Measurements from ENCODE around the gene MYO16. TPM values are rescaled to one million over a fixed set of nuclear protein-coding genes. Genes with fewer than 3 reads are reported as not detected.

The MYO16 gene
- total and polyA plus RNA-seq, 2 of the 4 experiments (the other 2 are of a cell fraction) = under 0.01 to 0.03 TPM

DNA sequence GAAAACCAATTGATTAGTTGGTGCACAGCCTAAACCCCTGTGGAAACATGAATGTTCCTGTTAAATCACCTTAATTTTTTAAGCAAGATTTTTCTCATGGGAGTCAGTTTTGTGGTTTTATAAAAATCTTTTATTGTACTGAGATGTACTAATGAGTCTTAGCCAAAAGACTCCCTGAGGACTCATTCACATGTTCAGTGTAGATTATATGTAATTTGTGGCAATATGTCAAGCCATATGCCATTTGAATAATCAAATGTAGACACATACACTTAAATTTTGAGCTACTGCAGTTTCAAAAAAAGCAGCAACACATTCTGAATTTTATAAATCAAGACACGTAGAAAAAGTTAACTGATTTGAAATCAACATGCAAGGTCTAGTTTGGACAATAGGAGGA is 395.2 kb downstream of the MYO16 start:
- dilution Hi-C loops (cut with HindIII; ENCODE audit: low sequenced_read_pairs, unreplicated experiment) = no loop called here
- H3K14ac ChIP-seq (replicated peaks; ENCODE audit: low read depth, low read length) = no peak overlapping the region
- POLR2A ChIA-PET (ENCODE audit: unreplicated experiment) = no interaction called here

More for the DNA sequence above, 395.2 kb downstream of the MYO16 start:
- CTCF ChIA-PET = no interaction called here
- Histone ChIP-seq H2BK120ac (ENCODE audit: low read depth, low read length) (no peak overlapping the region), H3K36me3 (ENCODE audit: control insufficient read depth, insufficient read depth, low read length) (no peaks in the 10 kb centered on the region), H3K4me1 (ENCODE audit: control insufficient read depth, insufficient read depth, low read length) (no peaks in the 10 kb centered on the region), H3K18ac (ENCODE audit: low read depth, low read length) (no peak overlapping the region), H3K27ac (ENCODE audit: insufficient read depth, low read length) (no peak overlapping the region), H3K4me2 (ENCODE audit: low read depth, low read length) (no peak overlapping the region), H2BK15ac (ENCODE audit: low read depth, low read length) (no peak overlapping the region), H3K56ac (ENCODE audit: extremely low read depth, insufficient read depth, low read length) (no peak overlapping the region), H2AFZ (replicated peaks; ENCODE audit: low read length, poor library complexity) (no peak overlapping the region), H3K27me3 (ENCODE audit: control insufficient read depth, insufficient read depth, low read length) (peaks cover 3% of the 10 kb centered on the region; the same call in 1 of the 2 replicates), H2AK5ac (ENCODE audit: low read depth, low read length) (no peak overlapping the region), H4K91ac (ENCODE audit: insufficient read depth, low read depth, low read length) (no peak overlapping the region), H3K4me3 (ENCODE audit: insufficient read depth, low read depth, low read length) (no peak overlapping the region), H3K9me1 (ENCODE audit: insufficient read depth, low read length) (no peaks in the 10 kb centered on the region), H3K79me1 (ENCODE audit: low read depth in 1 of 2, low read length in 2 of 2) (no peaks in the 10 kb centered on the region), H3K9ac (ENCODE audit: low read depth, low read length) (no peak overlapping the region), H2AK9ac (replicated peaks; ENCODE audit: low read depth, low read length, poor library complexity) (no peak overlapping the region), H4K5ac (ENCODE audit: low read depth, low read length) (no peak overlapping the region), H3K4ac (ENCODE audit: low read depth, low read length) (no peak overlapping the region), H2BK5ac (ENCODE audit: low read depth, low read length, poor library complexity, severe bottlenecking) (no peak overlapping the region), H3K23ac (ENCODE audit: low read depth, low read length) (no peak overlapping the region), H4K20me1 (ENCODE audit: insufficient read depth, low read length) (no peaks in the 10 kb centered on the region), H4K8ac (ENCODE audit: low read depth in 2 of 2, low read length in 2 of 2) (no peak overlapping the region), H2BK20ac (ENCODE audit: low read depth, low read length) (no peak overlapping the region), H3K9me3 (ENCODE audit: control insufficient read depth, insufficient read depth, low read length) (no peaks in the 10 kb centered on the region)
- no peak for ATAC-seq (ENCODE audit: low read depth)
- intact Hi-C loops (cut with micrococcal nuclease) = no loop called here
- no TSS peak for BruUV-seq (replicated peaks)
- TF ChIP-seq CHD1 (IDR thresholded peaks at IDR 0.05; ENCODE audit: low read depth, low read length) (no peak), MXI1 (IDR thresholded peaks at IDR 0.05; ENCODE audit: borderline replicate concordance, low read depth, low read length) (no peak), MAFK (IDR thresholded peaks at IDR 0.05; ENCODE audit: low read depth, low read length) (no peak), FOS (IDR thresholded peaks at IDR 0.05; ENCODE audit: low read depth, low read length) (no peak), MAZ (IDR thresholded peaks at IDR 0.05; ENCODE audit: borderline replicate concordance, low read depth, low read length) (no peak)
- TF ChIP-seq, protein P1, sequence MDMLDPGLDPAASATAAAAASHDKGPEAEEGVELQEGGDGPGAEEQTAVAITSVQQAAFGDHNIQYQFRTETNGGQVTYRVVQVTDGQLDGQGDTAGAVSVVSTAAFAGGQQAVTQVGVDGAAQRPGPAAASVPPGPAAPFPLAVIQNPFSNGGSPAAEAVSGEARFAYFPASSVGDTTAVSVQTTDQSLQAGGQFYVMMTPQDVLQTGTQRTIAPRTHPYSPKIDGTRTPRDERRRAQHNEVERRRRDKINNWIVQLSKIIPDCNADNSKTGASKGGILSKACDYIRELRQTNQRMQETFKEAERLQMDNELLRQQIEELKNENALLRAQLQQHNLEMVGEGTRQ (IDR thresholded peaks at IDR 0.05; ENCODE audit: low read depth, low read length) = no peak
- TF ChIP-seq, protein P2, sequence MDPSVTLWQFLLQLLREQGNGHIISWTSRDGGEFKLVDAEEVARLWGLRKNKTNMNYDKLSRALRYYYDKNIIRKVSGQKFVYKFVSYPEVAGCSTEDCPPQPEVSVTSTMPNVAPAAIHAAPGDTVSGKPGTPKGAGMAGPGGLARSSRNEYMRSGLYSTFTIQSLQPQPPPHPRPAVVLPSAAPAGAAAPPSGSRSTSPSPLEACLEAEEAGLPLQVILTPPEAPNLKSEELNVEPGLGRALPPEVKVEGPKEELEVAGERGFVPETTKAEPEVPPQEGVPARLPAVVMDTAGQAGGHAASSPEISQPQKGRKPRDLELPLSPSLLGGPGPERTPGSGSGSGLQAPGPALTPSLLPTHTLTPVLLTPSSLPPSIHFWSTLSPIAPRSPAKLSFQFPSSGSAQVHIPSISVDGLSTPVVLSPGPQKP (IDR thresholded peaks at IDR 0.05; ENCODE audit: borderline replicate concordance, low read depth, low read length) = no peak
- WGBS, 2 experiments (ENCODE audit: extremely low coverage in 2 of 2, insufficient read length in 1 of 2) = no CpG with 5 or more reads among the region's 1 CpG
- no peak for DNase-seq
- in situ Hi-C loops (cut with MboI; ENCODE audit: low sequenced_read_pairs) = no loop called here
